ENCODE measurements around the gene PRKCI.

The PRKCI gene

GRCh38 chr3:170240142-170240541 is 17.9 kb downstream of the PRKCI start:
- no peaks in the 10 kb centered on the region for H3K9me3 ChIP-seq (ENCODE audit: control insufficient read depth, insufficient read depth, low read depth, low read length)
- TF ChIP-seq ZNF169 (tag by site-specific recombination; IDR thresholded peaks at IDR 0.05) (no peak), TRIM28 (IDR thresholded peaks at IDR 0.05; ENCODE audit: borderline replicate concordance, low read length) (no peak), ZNF148 (tag by site-specific recombination; IDR thresholded peaks at IDR 0.05; ENCODE audit: borderline replicate concordance) (no peak), SP3 (tag by site-specific recombination; IDR thresholded peaks at IDR 0.05) (no peak), ZIC2 (tag by site-specific recombination; IDR thresholded peaks at IDR 0.05) (no peak), KLF8 (tag by site-specific recombination; IDR thresholded peaks at IDR 0.05) (no peak), GFI1B (tag by site-specific recombination; IDR thresholded peaks at IDR 0.05) (no peak), ZNF623 (tag by site-specific recombination; IDR thresholded peaks at IDR 0.05) (no peak), ZNF433 (tag by site-specific recombination; IDR thresholded peaks at IDR 0.05; ENCODE audit: low read depth) (no peak), ZNF16 (tag by site-specific recombination; IDR thresholded peaks at IDR 0.05; ENCODE audit: low read depth) (no peak), PRDM1 (tag by site-specific recombination; IDR thresholded peaks at IDR 0.05) (no peak)
- H3K27ac ChIP-seq (ENCODE audit: extremely low read depth, low read depth, low read length) = no peak overlapping the region
- POLR2A ChIA-PET = interaction anchor here (0.6 to 0.7 kb wide), 2 partner anchors 15 to 133 kb away, joined by 3 read pairs; no protein-coding TSS in a partner anchor
- no peak overlapping the region for H3K4me3 ChIP-seq (ENCODE audit: low read depth, low read length)
- no peaks in the 10 kb centered on the region for H3K4me1 ChIP-seq (ENCODE audit: control insufficient read depth, insufficient read depth, low read length)
- CTCF ChIA-PET = no interaction called here
- peaks cover 14 to 16% of the 10 kb centered on the region in 2 experiments; a peak in 2 of 3 replicates for H3K36me3 ChIP-seq (ENCODE audit: control insufficient read depth in 2 of 2, insufficient read depth in 1 of 2, low read length in 2 of 2)

- H3K4me3 ChIP-seq (ENCODE audit: low read depth, low read length) = no peak overlapping the region
- no peaks in the 10 kb centered on the region for H3K4me1 ChIP-seq (ENCODE audit: control insufficient read depth, insufficient read depth, low read length)
- ChIA-PET POLR2A (no interaction called here), CTCF (no interaction called here)
- no peaks in the 10 kb centered on the region for H3K9me3 ChIP-seq (ENCODE audit: control insufficient read depth, insufficient read depth, low read depth, low read length)
- H3K36me3 ChIP-seq (ENCODE audit: control insufficient read depth in 2 of 2, insufficient read depth in 1 of 2, low read length in 2 of 2) = peaks cover 11 to 20% of the 10 kb centered on the region in 2 experiments; a peak in 2 of 3 replicates
- TF ChIP-seq ZBTB8A (tag by site-specific recombination; IDR thresholded peaks at IDR 0.05) (no peak), ZNF473 (tag by site-specific recombination; IDR thresholded peaks at IDR 0.05) (no peak), ZNF654 (tag by site-specific recombination; IDR thresholded peaks at IDR 0.05; ENCODE audit: low read depth) (no peak), ZNF658 (tag by site-specific recombination; IDR thresholded peaks at IDR 0.05) (no peak), ZNF555 (tag by site-specific recombination; conservative IDR thresholded peaks at IDR 0.05) (no peak), ZNF449 (tag by site-specific recombination; IDR thresholded peaks at IDR 0.05) (no peak), ZNF248 (tag by site-specific recombination; IDR thresholded peaks at IDR 0.05) (no peak)
- TF ChIP-seq, protein P1, sequence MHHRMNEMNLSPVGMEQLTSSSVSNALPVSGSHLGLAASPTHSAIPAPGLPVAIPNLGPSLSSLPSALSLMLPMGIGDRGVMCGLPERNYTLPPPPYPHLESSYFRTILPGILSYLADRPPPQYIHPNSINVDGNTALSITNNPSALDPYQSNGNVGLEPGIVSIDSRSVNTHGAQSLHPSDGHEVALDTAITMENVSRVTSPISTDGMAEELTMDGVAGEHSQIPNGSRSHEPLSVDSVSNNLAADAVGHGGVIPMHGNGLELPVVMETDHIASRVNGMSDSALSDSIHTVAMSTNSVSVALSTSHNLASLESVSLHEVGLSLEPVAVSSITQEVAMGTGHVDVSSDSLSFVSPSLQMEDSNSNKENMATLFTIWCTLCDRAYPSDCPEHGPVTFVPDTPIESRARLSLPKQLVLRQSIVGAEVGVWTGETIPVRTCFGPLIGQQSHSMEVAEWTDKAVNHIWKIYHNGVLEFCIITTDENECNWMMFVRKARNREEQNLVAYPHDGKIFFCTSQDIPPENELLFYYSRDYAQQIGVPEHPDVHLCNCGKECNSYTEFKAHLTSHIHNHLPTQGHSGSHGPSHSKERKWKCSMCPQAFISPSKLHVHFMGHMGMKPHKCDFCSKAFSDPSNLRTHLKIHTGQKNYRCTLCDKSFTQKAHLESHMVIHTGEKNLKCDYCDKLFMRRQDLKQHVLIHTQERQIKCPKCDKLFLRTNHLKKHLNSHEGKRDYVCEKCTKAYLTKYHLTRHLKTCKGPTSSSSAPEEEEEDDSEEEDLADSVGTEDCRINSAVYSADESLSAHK (tag by site-specific recombination; IDR thresholded peaks at IDR 0.05) = no peak
- H3K27ac ChIP-seq (ENCODE audit: extremely low read depth, low read depth, low read length) = no peak overlapping the region
Observed at GRCh38 chr3:170240671-170241070, 18.4 kb downstream of the PRKCI start.

Measured in HEK293 (cell line).